Fibroblast of skin of left biceps (primary cell): ENCODE data around the gene HYAL4.
"Not testable (repeated sequence)": the region's sequence is repeated elsewhere in the genome, so short reads cannot be mapped to it uniquely, and the experiment has no call there.

ENCODE experiments used
- DNase-seq, 2 experiments: peaks; one replicate each; pipeline ENCODE4 v3.0.0-alpha.2; 2013; ENCODE audit warnings: low read depth in 2 of 2

Gene HYAL4

GRCh38 chr7:123846217-123846891, 1.4 kb downstream of the HYAL4 start:
- no peak for DNase-seq

- DNase-seq: no peak
Measured at GRCh38 chr7:123847868-123848267, 2.9 kb downstream of the HYAL4 start.

GRCh38 chr7:123849855-123850254, 4.9 kb downstream of the HYAL4 start:
- DNase-seq: no peak

- not testable (repeated sequence) for DNase-seq
Measured at GRCh38 chr7:123851404-123851803, 6.4 kb downstream of the HYAL4 start.

- DNase-seq: not testable (repeated sequence)
Measured at GRCh38 chr7:123854291-123854690, 9.3 kb downstream of the HYAL4 start.

GRCh38 chr7:123856428-123856827, 11.5 kb downstream of the HYAL4 start:
- DNase-seq: not testable (repeated sequence)

GRCh38 chr7:123860848-123861247, 15.9 kb downstream of the HYAL4 start:
- DNase-seq: no peak

GRCh38 chr7:123862775-123863174, 17.8 kb downstream of the HYAL4 start:
- DNase-seq: no peak

- no peak for DNase-seq
Measured at GRCh38 chr7:123863461-123863860, 18.5 kb downstream of the HYAL4 start.

GRCh38 chr7:123864012-123864411, 19.0 kb downstream of the HYAL4 start:
- no peak for DNase-seq

GRCh38 chr7:123864436-123864835, 19.5 kb downstream of the HYAL4 start:
- no peak for DNase-seq

- DNase-seq: no peak
Measured at GRCh38 chr7:123864966-123865365, 20.0 kb downstream of the HYAL4 start.

- peak; percentile 17 to 26 for DNase-seq
Measured at GRCh38 chr7:123865517-123866117, 20.6 kb downstream of the HYAL4 start.

- DNase-seq: no peak
Measured at GRCh38 chr7:123867225-123867624, 22.3 kb downstream of the HYAL4 start.

- peak in 1 of 2 experiments; percentile 1 for DNase-seq
Measured at GRCh38 chr7:123871998-123872867, 27.3 kb downstream of the HYAL4 start.

- DNase-seq: no peak
Measured at GRCh38 chr7:123872908-123873307, 27.9 kb downstream of the HYAL4 start.

- no peak for DNase-seq
Measured at GRCh38 chr7:123876557-123877256, 31.7 kb downstream of the HYAL4 start.

- no peak for DNase-seq
Measured at GRCh38 chr7:123879628-123880027, 34.7 kb downstream of the HYAL4 start.

GRCh38 chr7:123881300-123881699, 36.3 kb downstream of the HYAL4 start:
- no peak for DNase-seq

- no peak for DNase-seq
Measured at GRCh38 chr7:123883154-123883553, 38.2 kb downstream of the HYAL4 start.

- no peak for DNase-seq
Measured at GRCh38 chr7:123888192-123888591, 43.2 kb downstream of the HYAL4 start.

GRCh38 chr7:123894753-123895152, 49.8 kb downstream of the HYAL4 start:
- DNase-seq: not testable (repeated sequence)
